ENCODE measurements around the gene TMC6.

DNA sequence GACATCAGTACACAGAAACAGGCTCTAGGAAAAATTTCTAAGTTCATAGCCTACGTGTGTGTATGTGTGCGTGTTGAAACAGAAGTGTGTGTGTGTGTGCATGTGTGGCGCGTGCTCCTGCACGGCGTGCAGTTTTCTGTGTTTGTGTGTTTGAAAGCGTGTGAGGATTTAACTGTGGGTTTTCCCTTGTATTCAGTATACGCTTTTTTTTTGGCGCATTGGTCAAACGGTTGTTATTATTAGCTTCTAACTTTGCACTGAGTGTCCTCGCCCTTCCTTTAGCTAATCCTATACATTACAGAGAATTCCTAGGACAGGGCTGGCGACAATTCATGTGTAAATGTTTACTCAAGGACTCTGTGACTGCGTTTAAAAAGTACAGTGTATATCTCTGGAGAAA, 23.0 kb downstream of the TMC6 start:
- no peak for TF ChIP-seq POLR2A (IDR thresholded peaks at IDR 0.05)
- no peak for TF ChIP-seq POLR2AphosphoS5 (IDR thresholded peaks at IDR 0.05; ENCODE audit: insufficient read depth in 1 of 2, low read depth in 1 of 2)

Data from vagina (tissue), 2 donors.